H9 (cell line): ENCODE results near the gene LRRC28. TPM values are rescaled to one million over a fixed set of nuclear protein-coding genes. Genes with fewer than 3 reads are reported as not detected.

ENCODE experiments used
- DNase-seq: peaks from one replicate; pipeline ENCODE4 v3.0.0-alpha.2; 2017
- H2AFZ ChIP-seq: one replicate; pipeline ENCODE4 v1.6.1; 2013; ENCODE audit warnings: mild to moderate bottlenecking, low read length, control low read depth, moderate library complexity
- H2AK5ac ChIP-seq: 2 replicates; pipeline ENCODE4 v1.6.1; 2013; ENCODE audit warnings: low read length, control low read depth, mixed read lengths; ENCODE audit not compliant: insufficient read length
- H2BK120ac ChIP-seq: one replicate; pipeline ENCODE4 v1.6.1; 2013; ENCODE audit warnings: low read depth, mild to moderate bottlenecking, low read length, control low read depth, inconsistent platforms; ENCODE audit not compliant: poor library complexity, severe bottlenecking
- H2BK12ac ChIP-seq: 2 replicates; pipeline ENCODE4 v1.6.1; 2013; ENCODE audit warnings: low read length, control low read depth, mixed read lengths, low read depth; ENCODE audit not compliant: insufficient read length
- H2BK15ac ChIP-seq: 2 replicates; pipeline ENCODE4 v1.6.1; 2013; ENCODE audit warnings: low read depth, low read length, control low read depth
- H2BK20ac ChIP-seq: one replicate; pipeline ENCODE4 v1.6.1; 2013; ENCODE audit warnings: low read depth, mild to moderate bottlenecking, low read length, control low read depth, inconsistent platforms; ENCODE audit not compliant: poor library complexity, severe bottlenecking
- H2BK5ac ChIP-seq: 2 replicates; pipeline ENCODE4 v1.6.1; 2013; ENCODE audit warnings: low read length, control low read depth, mixed read lengths; ENCODE audit not compliant: insufficient read length
- H3K14ac ChIP-seq: 2 replicates; pipeline ENCODE4 v1.6.1; 2013; ENCODE audit warnings: low read length, control low read depth; ENCODE audit not compliant: insufficient read depth
- H3K18ac ChIP-seq: 2 replicates; pipeline ENCODE4 v1.6.1; 2013; ENCODE audit warnings: low read depth, mild to moderate bottlenecking, mixed read lengths, low read length, control low read depth; ENCODE audit not compliant: insufficient read length
- H3K23ac ChIP-seq: 2 replicates; pipeline ENCODE4 v1.6.1; 2013; ENCODE audit warnings: low read length, control low read depth, mixed read lengths, low read depth; ENCODE audit not compliant: insufficient read length
- H3K23me2 ChIP-seq: 2 replicates; pipeline ENCODE4 v1.6.1; 2013; ENCODE audit warnings: low read depth, mild to moderate bottlenecking, mixed read lengths, low read length, control low read depth; ENCODE audit not compliant: insufficient read length, poor library complexity, severe bottlenecking
- H3K27ac ChIP-seq: 2 replicates; pipeline ENCODE4 v1.5.1; 2013; ENCODE audit warnings: low read length, control low read depth, mixed read lengths, low read depth; ENCODE audit not compliant: insufficient read length
- H3K27me3 ChIP-seq: 2 replicates; pipeline ENCODE4 v1.6.1; 2013; ENCODE audit warnings: low read length, control low read depth, inconsistent platforms; ENCODE audit not compliant: insufficient read depth
- H3K4ac ChIP-seq: 2 replicates; pipeline ENCODE4 v1.6.1; 2013; ENCODE audit warnings: low read depth, mild to moderate bottlenecking, control low read depth, inconsistent platforms, low read length, moderate library complexity
- H3K4me1 ChIP-seq: 2 replicates; pipeline ENCODE4 v1.6.1; 2013; ENCODE audit warnings: low read length, control low read depth, inconsistent platforms; ENCODE audit not compliant: insufficient read depth
- H3K4me2 ChIP-seq: 2 replicates; pipeline ENCODE4 v1.6.1; 2013; ENCODE audit warnings: low read length, control low read depth, mixed read lengths; ENCODE audit not compliant: insufficient read length, insufficient read depth
- H3K56ac ChIP-seq: 2 replicates; pipeline ENCODE4 v1.6.1; 2013; ENCODE audit warnings: low read depth, mild to moderate bottlenecking, mixed read lengths, low read length, control low read depth; ENCODE audit not compliant: insufficient read length
- H3K79me1 ChIP-seq: 2 replicates; pipeline ENCODE4 v1.6.1; 2013; ENCODE audit warnings: low read depth, mild to moderate bottlenecking, moderate library complexity, low read length, control low read depth, inconsistent platforms; ENCODE audit not compliant: insufficient read depth, poor library complexity, severe bottlenecking
- H3K79me2 ChIP-seq: 2 replicates; pipeline ENCODE4 v1.6.1; 2013; ENCODE audit warnings: low read length, control low read depth, inconsistent platforms; ENCODE audit not compliant: insufficient read depth
- H3K9ac ChIP-seq: 2 replicates; pipeline ENCODE4 v1.6.1; 2013; ENCODE audit warnings: low read length, control low read depth, mixed read lengths; ENCODE audit not compliant: insufficient read length; ENCODE audit errors: extremely low read depth
- H3K9me3 ChIP-seq: one replicate; pipeline ENCODE4 v1.6.1; 2013; ENCODE audit warnings: low read depth, low read length, inconsistent platforms; ENCODE audit not compliant: control insufficient read depth
- H3T11ph ChIP-seq: one replicate; pipeline ENCODE4 v1.6.1; 2013; ENCODE audit warnings: mild to moderate bottlenecking, low read length, control low read depth, inconsistent platforms
- H4K20me1 ChIP-seq: one replicate; pipeline ENCODE4 v1.6.1; 2013; ENCODE audit not compliant: control insufficient read depth, insufficient read length, insufficient read depth
- H4K5ac ChIP-seq: 2 replicates; pipeline ENCODE4 v1.6.1; 2013; ENCODE audit warnings: low read depth, mild to moderate bottlenecking, mixed read lengths, low read length, control low read depth; ENCODE audit not compliant: insufficient read length
- H4K8ac ChIP-seq: replicated peaks from 2 replicates; pipeline ENCODE4 v1.6.1; 2013; ENCODE audit warnings: low read length, control low read depth, mixed read lengths, low read depth; ENCODE audit not compliant: insufficient read length
- H4K91ac ChIP-seq: 2 replicates; pipeline ENCODE4 v1.6.1; 2013; ENCODE audit warnings: low read depth, mild to moderate bottlenecking, moderate library complexity, mixed read lengths, low read length, control low read depth; ENCODE audit not compliant: insufficient read length
- H3K27ac Mint-ChIP-seq, 3 experiments: 2 replicates in 2 of 3; 3 replicates in 1 of 3; pipeline ENCODE4 v1.8.0; 2020 to 2021; ENCODE audit warnings: mixed read lengths in 3 of 3, mild to moderate bottlenecking in 1 of 3, moderate library complexity in 1 of 3
- H3K27me3 Mint-ChIP-seq: 2 replicates; pipeline ENCODE4 v1.8.0; 2021; ENCODE audit warnings: low read depth, mild to moderate bottlenecking, moderate library complexity, mixed read lengths
- H3K36me3 Mint-ChIP-seq, 3 experiments: 2 replicates in 2 of 3; 3 replicates in 1 of 3; pipeline ENCODE4 v1.8.0; 2020 to 2021; ENCODE audit warnings: low read depth in 3 of 3, mixed read lengths in 3 of 3; ENCODE audit not compliant: insufficient read depth in 1 of 3
- H3K4me1 Mint-ChIP-seq, 2 experiments: 2 replicates each; pipeline ENCODE4 v1.8.0; 2020; ENCODE audit warnings: mixed read lengths in 2 of 2
- H3K4me3 Mint-ChIP-seq, 2 experiments: 2 replicates in 1 of 2; 3 replicates in 1 of 2; pipeline ENCODE4 v1.8.0; 2020 to 2021; ENCODE audit warnings: mild to moderate bottlenecking in 2 of 2, mixed read lengths in 2 of 2, moderate library complexity in 1 of 2
- H3K9me3 Mint-ChIP-seq, 2 experiments: 2 replicates in 1 of 2; 3 replicates in 1 of 2; pipeline ENCODE4 v1.8.0; 2020; ENCODE audit warnings: mild to moderate bottlenecking in 2 of 2, mixed read lengths in 2 of 2, moderate library complexity in 1 of 2
- WGBS: extraction: QIAGEN DNeasy Blood & Tissue Kit; methylation state at CpG from one replicate; pipeline ENCODE4 v1.1.7; 2013; ENCODE audit warnings: missing lambda C conversion rate, low lambda C conversion rate, mixed read lengths; ENCODE audit not compliant: insufficient read length; ENCODE audit errors: extremely low coverage; 5-methylcytosine and 5-hydroxymethylcytosine counted together
- total RNA-seq: library from RNA; stranded (reverse); gene quantifications from 2 replicates; pipeline ENCODE4 v1.2.1, GENCODE V29; 2021
- TF ChIP-seq, protein P1 (sequence below): fragments of 200-600 bp; sonication (generic); conservative IDR thresholded peaks from 3 replicates; pipeline ENCODE4 v1.8.0; 2021; ENCODE audit warnings: antibody characterized with exemption, mild to moderate bottlenecking

LRRC28 gene
- total RNA-seq, 1 experiment from 2014 or later: 17.6 TPM

GRCh38 chr15:99241752-99242151 is 9.5 kb upstream of the LRRC28 start:
- Histone ChIP-seq H3K9me3 (no peaks in the 10 kb centered on the region), H3K23ac (no peak overlapping the region), H2BK5ac (no peak overlapping the region), H4K20me1 (no peaks in the 10 kb centered on the region), H3T11ph (no peak overlapping the region), H3K27me3 (no peaks in the 10 kb centered on the region), H2AK5ac (no peak overlapping the region), H3K27ac (no peak overlapping the region), H4K91ac (no peak overlapping the region), H3K56ac (no peak overlapping the region), H3K79me2 (no peaks in the 10 kb centered on the region; the same call in 1 of the 2 replicates), H3K4me2 (no peak overlapping the region), H4K5ac (no peak overlapping the region), H2BK120ac (no peak overlapping the region), H3K9ac (no peak overlapping the region), H3K14ac (no peak overlapping the region), H2BK20ac (no peak overlapping the region), H4K8ac (no peak overlapping the region), H3K23me2 (no peaks in the 10 kb centered on the region), H3K79me1 (no peaks in the 10 kb centered on the region), H2BK15ac (no peak overlapping the region), H3K4me1 (no peaks in the 10 kb centered on the region), H2AFZ (no peak overlapping the region), H2BK12ac (no peak overlapping the region), H3K4ac (no peak overlapping the region), H3K18ac (no peak overlapping the region)
- no peaks in the 10 kb centered on the region for H3K9me3 Mint-ChIP-seq
- no peaks in the 10 kb centered on the region for H3K4me1 Mint-ChIP-seq
- no peaks in the 10 kb centered on the region for H3K27me3 Mint-ChIP-seq
- WGBS: no CpG with 5 or more reads among the region's 9 CpGs
- TF ChIP-seq, protein P1, sequence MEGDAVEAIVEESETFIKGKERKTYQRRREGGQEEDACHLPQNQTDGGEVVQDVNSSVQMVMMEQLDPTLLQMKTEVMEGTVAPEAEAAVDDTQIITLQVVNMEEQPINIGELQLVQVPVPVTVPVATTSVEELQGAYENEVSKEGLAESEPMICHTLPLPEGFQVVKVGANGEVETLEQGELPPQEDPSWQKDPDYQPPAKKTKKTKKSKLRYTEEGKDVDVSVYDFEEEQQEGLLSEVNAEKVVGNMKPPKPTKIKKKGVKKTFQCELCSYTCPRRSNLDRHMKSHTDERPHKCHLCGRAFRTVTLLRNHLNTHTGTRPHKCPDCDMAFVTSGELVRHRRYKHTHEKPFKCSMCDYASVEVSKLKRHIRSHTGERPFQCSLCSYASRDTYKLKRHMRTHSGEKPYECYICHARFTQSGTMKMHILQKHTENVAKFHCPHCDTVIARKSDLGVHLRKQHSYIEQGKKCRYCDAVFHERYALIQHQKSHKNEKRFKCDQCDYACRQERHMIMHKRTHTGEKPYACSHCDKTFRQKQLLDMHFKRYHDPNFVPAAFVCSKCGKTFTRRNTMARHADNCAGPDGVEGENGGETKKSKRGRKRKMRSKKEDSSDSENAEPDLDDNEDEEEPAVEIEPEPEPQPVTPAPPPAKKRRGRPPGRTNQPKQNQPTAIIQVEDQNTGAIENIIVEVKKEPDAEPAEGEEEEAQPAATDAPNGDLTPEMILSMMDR: no peak
- no peak for DNase-seq
- H3K27ac Mint-ChIP-seq: no peak overlapping the region
- no peak overlapping the region for H3K4me3 Mint-ChIP-seq
- H3K36me3 Mint-ChIP-seq: peaks cover 0 to 9% (median 4%) of the 10 kb centered on the region in 3 experiments; a peak in 3 of 7 replicates
